GM21423 (cell line): ENCODE measurements around the gene ATAD3A.
A peak's percentile ranks its signal among the peaks of the same experiment; 100 is the strongest.

ENCODE experiments used
- ATAC-seq: cut with Tn5 transposase; IDR thresholded peaks from one replicate; pipeline ENCODE4 v1.9.1; 2021; ENCODE audit warnings: mild to moderate bottlenecking, moderate library complexity; ENCODE audit not compliant: unreplicated experiment

The ATAD3A gene

GRCh38 chr1:1574721-1575537 lies 63.0 kb downstream of the ATAD3A start, which contains the start of gene SSU72:
SSU72 (minus strand) TSS chr1:1574863; CDS start chr1:1574557, 306 bp downstream.
- peak; percentile 80 for ATAC-seq

GRCh38 chr1:1577367-1578011 lies 65.5 kb downstream of the ATAD3A start:
- no peak for ATAC-seq

- ATAC-seq, result no peak
Measured at GRCh38 chr1:1578371-1578940, 66.5 kb downstream of the ATAD3A start.

GRCh38 chr1:1582585-1583346 lies 70.8 kb downstream of the ATAD3A start:
- ATAC-seq, result no peak

- no peak for ATAC-seq
Measured at GRCh38 chr1:1583347-1584010, 71.5 kb downstream of the ATAD3A start.
